Parathyroid adenoma (tissue), 2 donors: Measurements from ENCODE around the gene EIF2B4.

ENCODE experiments used
- H2AFZ ChIP-seq: fragments of 300-600 bp; sonication (generic); one replicate; pipeline ENCODE4 v1.7.0; 2017; ENCODE audit warnings: antibody characterized with exemption, mild to moderate bottlenecking
- H3K27ac ChIP-seq: fragments of 300-600 bp; sonication (generic); one replicate; pipeline ENCODE4 v1.7.0; 2017
- H3K27me3 ChIP-seq: fragments of 300-600 bp; sonication (generic); one replicate; pipeline ENCODE4 v1.7.0; 2017; ENCODE audit warnings: low read length; ENCODE audit not compliant: control insufficient read depth, insufficient read depth
- H3K36me3 ChIP-seq: fragments of 300-600 bp; sonication (generic); one replicate; pipeline ENCODE4 v1.7.0; 2017; ENCODE audit warnings: low read length; ENCODE audit not compliant: control insufficient read depth, insufficient read depth
- H3K4me1 ChIP-seq: fragments of 300-600 bp; sonication (generic); one replicate; pipeline ENCODE4 v1.7.0; 2017; ENCODE audit warnings: control low read depth
- H3K4me2 ChIP-seq: fragments of 300-600 bp; sonication (generic); one replicate; pipeline ENCODE4 v1.7.0; 2017; ENCODE audit warnings: low read length
- H3K4me3 ChIP-seq: fragments of 300-600 bp; sonication (generic); one replicate; pipeline ENCODE4 v1.7.0; 2017; ENCODE audit warnings: low read depth, low read length
- H3K79me2 ChIP-seq: fragments of 300-600 bp; sonication (generic); one replicate; pipeline ENCODE4 v1.7.0; 2017; ENCODE audit warnings: control low read depth
- H3K9ac ChIP-seq: fragments of 300-600 bp; sonication (generic); one replicate; pipeline ENCODE4 v1.7.0; 2017; ENCODE audit warnings: mild to moderate bottlenecking
- H3K9me3 ChIP-seq: fragments of 300-600 bp; sonication (generic); one replicate; pipeline ENCODE4 v1.7.0; 2017; ENCODE audit warnings: low read length; ENCODE audit not compliant: control insufficient read depth
- TF ChIP-seq, protein P1 (sequence below): fragments of 300-600 bp; sonication (generic); IDR thresholded peaks from one replicate; pipeline ENCODE4 v1.7.0; 2017; ENCODE audit warnings: antibody characterized with exemption, mild to moderate bottlenecking
- donor health status: primary hyperparathyroidism.

Gene EIF2B4

DNA sequence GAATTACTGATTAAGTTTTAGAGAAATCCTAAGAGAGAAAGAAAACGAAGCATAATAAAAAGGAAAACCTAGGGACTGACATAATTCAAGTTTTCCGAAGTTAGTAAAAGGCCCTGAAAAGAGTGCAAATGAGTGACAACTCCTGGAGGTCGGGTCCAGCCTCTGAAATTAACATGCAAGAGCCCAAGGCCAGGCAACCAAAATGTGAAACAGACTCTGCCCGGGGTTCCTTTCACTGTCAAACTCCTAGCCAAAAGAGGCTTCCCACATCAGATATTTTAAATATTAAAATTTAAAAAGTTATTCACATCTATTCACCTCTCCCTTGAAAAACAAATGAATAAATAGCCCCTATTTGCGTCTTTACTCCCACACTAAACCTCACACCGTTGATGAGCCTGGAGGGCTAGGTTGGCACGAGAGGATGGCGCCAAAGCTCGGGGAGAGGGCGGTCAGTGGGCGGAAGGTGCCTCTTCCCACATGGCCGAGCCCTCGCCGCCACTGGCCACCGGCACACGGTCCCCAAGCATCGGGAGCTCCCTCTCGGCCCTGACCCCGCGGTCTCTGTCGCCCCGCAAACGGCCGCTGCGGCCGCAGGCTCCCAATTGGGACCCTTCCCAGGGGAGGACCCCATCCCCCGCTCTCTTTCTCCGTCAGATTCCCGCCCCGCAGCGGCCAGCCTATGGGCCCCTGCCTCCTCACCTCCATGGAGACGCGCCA lies 38.6 kb upstream of the EIF2B4 start:
- no peaks in the 10 kb centered on the region for H3K4me1 ChIP-seq

DNA sequence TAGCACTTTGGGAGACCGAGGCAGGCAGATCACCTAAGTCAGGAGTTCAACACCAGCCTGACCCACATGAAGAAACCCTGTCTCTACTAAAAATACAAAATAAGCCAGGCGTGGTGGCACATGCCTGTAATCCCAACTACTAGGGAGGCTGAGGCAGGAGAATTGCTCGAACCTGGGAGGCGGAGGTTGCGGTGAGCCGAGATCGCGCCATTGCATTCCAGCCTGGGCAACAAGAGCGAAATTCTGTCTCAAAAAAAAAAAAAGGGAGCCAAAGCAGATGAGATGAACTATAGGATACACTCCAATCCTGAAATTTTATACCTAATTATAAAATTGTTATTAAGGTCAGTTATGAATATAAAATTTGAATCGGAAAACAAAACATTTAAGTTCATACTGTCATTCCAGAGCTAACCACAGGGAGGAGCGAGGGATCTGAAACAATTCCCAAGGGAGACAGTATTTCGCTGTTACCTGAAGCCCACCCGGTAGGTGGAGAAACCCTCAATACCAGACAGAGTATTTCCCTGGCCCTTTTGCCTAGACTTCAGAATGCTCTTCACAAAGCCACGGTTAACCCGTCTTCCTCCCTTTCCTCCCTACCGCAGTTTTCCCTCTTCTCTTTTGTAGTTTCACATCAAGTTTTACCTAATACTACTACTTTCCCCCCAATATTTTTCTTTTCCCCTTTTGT lies 37.8 kb upstream of the EIF2B4 start:
- Histone ChIP-seq H2AFZ (no peak overlapping the region), H3K9ac (no peak overlapping the region), H3K27me3 (no peaks in the 10 kb centered on the region), H3K27ac (no peak overlapping the region), H3K9me3 (no peaks in the 10 kb centered on the region), H3K4me3 (peak overlapping the region; percentile 75), H3K36me3 (no peaks in the 10 kb centered on the region), H3K79me2 (peaks cover 38% of the 10 kb centered on the region), H3K4me1 (no peaks in the 10 kb centered on the region), H3K4me2 (peak overlapping the region; percentile 95)
- TF ChIP-seq, protein P1, sequence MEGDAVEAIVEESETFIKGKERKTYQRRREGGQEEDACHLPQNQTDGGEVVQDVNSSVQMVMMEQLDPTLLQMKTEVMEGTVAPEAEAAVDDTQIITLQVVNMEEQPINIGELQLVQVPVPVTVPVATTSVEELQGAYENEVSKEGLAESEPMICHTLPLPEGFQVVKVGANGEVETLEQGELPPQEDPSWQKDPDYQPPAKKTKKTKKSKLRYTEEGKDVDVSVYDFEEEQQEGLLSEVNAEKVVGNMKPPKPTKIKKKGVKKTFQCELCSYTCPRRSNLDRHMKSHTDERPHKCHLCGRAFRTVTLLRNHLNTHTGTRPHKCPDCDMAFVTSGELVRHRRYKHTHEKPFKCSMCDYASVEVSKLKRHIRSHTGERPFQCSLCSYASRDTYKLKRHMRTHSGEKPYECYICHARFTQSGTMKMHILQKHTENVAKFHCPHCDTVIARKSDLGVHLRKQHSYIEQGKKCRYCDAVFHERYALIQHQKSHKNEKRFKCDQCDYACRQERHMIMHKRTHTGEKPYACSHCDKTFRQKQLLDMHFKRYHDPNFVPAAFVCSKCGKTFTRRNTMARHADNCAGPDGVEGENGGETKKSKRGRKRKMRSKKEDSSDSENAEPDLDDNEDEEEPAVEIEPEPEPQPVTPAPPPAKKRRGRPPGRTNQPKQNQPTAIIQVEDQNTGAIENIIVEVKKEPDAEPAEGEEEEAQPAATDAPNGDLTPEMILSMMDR = peak; percentile 66

More for the DNA sequence above, 38.6 kb upstream of the EIF2B4 start:
- Histone ChIP-seq H3K9me3 (no peaks in the 10 kb centered on the region), H3K9ac (peak overlapping the region; percentile 82), H3K27me3 (no peaks in the 10 kb centered on the region), H3K4me3 (peak overlapping the region; percentile 75), H3K4me2 (peak overlapping the region; percentile 95), H3K79me2 (peaks cover 32% of the 10 kb centered on the region), H3K36me3 (no peaks in the 10 kb centered on the region), H2AFZ (peak overlapping the region; percentile 88), H3K27ac (peak overlapping the region; percentile 60)
- TF ChIP-seq, protein P1 = no peak

DNA sequence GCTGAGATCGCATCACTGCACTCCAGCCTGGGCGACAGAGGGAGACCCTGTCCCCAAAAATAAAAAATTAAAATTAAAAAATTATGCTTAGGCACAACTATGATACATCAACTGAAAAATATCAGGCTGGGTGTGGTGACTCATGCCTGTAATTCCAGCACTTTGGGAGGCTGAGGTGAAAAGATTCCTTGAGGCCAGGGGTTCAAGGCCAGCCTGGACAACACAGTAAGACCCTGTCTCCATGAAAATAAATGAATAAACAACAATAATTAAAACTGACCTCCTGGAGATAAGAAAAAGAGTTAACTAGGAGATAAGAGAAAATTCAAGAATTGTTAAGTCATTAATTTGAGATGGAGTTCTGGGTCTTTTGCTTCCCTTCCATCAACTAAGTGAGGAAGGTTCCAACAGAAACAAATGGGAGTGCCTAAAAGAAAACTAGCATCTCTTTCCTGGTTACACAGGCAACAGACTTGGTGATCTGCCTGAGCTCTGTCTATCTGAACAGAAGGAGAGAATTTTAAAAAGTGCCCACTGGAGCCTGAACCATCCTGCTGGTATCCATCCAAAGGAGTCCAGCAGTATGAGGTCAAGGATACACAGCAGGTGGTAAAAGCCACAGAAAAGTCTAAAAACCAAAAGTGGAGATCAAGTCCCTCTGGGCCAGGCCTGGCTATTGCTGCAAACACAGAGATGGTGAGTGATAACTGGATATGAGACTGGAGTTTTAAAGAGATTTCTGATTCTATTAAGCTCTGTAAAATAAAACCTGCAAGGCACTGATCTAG lies 30.4 kb upstream of the EIF2B4 start:
- H2AFZ ChIP-seq = no peak overlapping the region
- no peak overlapping the region for H3K4me2 ChIP-seq
- TF ChIP-seq, protein P1 = no peak
- no peaks in the 10 kb centered on the region for H3K9me3 ChIP-seq
- peaks cover 69% of the 10 kb centered on the region for H3K79me2 ChIP-seq
- no peaks in the 10 kb centered on the region for H3K36me3 ChIP-seq
- H3K9ac ChIP-seq = no peak overlapping the region
- H3K4me1 ChIP-seq = no peaks in the 10 kb centered on the region
- no peak overlapping the region for H3K4me3 ChIP-seq
- no peaks in the 10 kb centered on the region for H3K27me3 ChIP-seq
- no peak overlapping the region for H3K27ac ChIP-seq

DNA sequence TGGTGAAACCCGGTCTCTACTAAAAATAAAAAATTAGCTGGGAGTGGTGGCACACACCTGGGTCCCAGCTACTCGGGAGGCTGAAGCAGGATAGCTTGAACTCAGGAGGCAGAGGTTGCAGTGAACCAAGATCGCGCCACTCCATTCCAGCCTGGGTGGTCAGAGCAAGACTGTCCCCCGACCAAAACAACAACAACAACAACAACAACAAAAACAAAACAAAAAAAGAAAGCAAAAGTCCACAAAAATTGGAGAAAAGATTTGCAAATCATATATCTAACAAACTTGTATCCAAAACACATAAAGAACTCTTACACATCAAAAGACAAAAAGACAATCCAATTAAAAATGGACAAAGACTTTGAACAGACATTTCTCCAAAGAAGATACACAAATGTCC lies 28.8 kb upstream of the EIF2B4 start:
- no peak overlapping the region for H3K27ac ChIP-seq
- H3K4me1 ChIP-seq = no peaks in the 10 kb centered on the region
- H3K36me3 ChIP-seq = no peaks in the 10 kb centered on the region
- H2AFZ ChIP-seq = no peak overlapping the region
- no peaks in the 10 kb centered on the region for H3K9me3 ChIP-seq
- H3K4me3 ChIP-seq = no peak overlapping the region
- H3K27me3 ChIP-seq = no peaks in the 10 kb centered on the region
- H3K9ac ChIP-seq = no peak overlapping the region
- peaks cover 71% of the 10 kb centered on the region for H3K79me2 ChIP-seq
- TF ChIP-seq, protein P1 = no peak
- no peak overlapping the region for H3K4me2 ChIP-seq
